A549 (cell line): ENCODE results near the gene SUPT7L. TPM values are rescaled to one million over a fixed set of nuclear protein-coding genes. Genes with fewer than 3 reads are reported as not detected.

Experiments
- ATAC-seq, 2 experiments: fragments of 200-7000 bp in 1 of 2; fragments of >200 bp in 1 of 2; cut with Nextera tagmentation in 1 of 2; cut with Tn5 transposase in 1 of 2; 3 replicates each; pipeline versions ENCODE4 v1.8.0 to v1.9.1; 2018 to 2020; ENCODE audit warnings: mild to moderate bottlenecking in 1 of 2, moderate library complexity in 1 of 2
- CTCF ChIA-PET: fragments of 300-600 bp; sonication (Branson Sonifier 250); formaldehyde crosslinking; extraction: SDS; loops from one replicate; lab custom pipeline; 2021; ENCODE audit warnings: antibody characterized with exemption, inconsistent platforms; lab: Yijun Ruan, JAX
- POLR2A ChIA-PET: fragments of 350-600 bp; formaldehyde crosslinking; extraction: SDS; loops from one replicate; lab custom pipeline; 2021; ENCODE audit warnings: antibody characterized with exemption, inconsistent platforms; lab: Yijun Ruan, JAX
- DNase-seq, 2 experiments: peaks; one replicate each; pipeline versions ENCODE4 v3.0.0 to v3.0.0-alpha.2; 2011 to 2016; ENCODE audit warnings: low read depth in 1 of 2, low spot score in 1 of 2
- FAIRE-seq: peaks from 2 replicates; lab custom pipeline; 2011; peaks lifted over from hg19 to GRCh38; lab: Jason Lieb, UNC
- H3K27ac ChIP-seq, 2 experiments: fragments of >200 bp; sonication (Bioruptor Twin); formaldehyde crosslinking; 3 replicates each; pipeline ENCODE4 v1.5.1; 2016 to 2017
- H3K4me1 ChIP-seq: fragments of >200 bp; sonication (Bioruptor Twin); formaldehyde crosslinking; 3 replicates; pipeline ENCODE4 v1.6.1; 2016
- H3K4me2 ChIP-seq: fragments of >200 bp; sonication (Bioruptor Twin); formaldehyde crosslinking; 3 replicates; pipeline ENCODE4 v1.6.1; 2016
- H3K4me3 ChIP-seq: fragments of >200 bp; sonication (Bioruptor Twin); formaldehyde crosslinking; 3 replicates; pipeline ENCODE4 v1.5.1; 2016
- H3K9me3 ChIP-seq: fragments of >200 bp; sonication (Bioruptor Twin); formaldehyde crosslinking; 3 replicates; pipeline ENCODE4 v1.6.1; 2016
- BHLHE40 ChIP-seq: IDR thresholded peaks from 2 replicates; pipeline ENCODE4 v1.6.1; 2012; ENCODE audit warnings: low read depth, low read length, inconsistent platforms
- CHD2 ChIP-seq: fragments of 150-350 bp; IDR thresholded peaks from 2 replicates; pipeline ENCODE4 v1.6.1; 2014; ENCODE audit warnings: low read length; ENCODE audit not compliant: partially characterized antibody
- CHD4 ChIP-seq: fragments of 200-600 bp; sonication (generic); IDR thresholded peaks from 2 replicates; pipeline ENCODE4 v1.6.1; 2016; ENCODE audit warnings: antibody characterized with exemption, mild to moderate bottlenecking, borderline replicate concordance
- EHF ChIP-seq: fragments of 250-450 bp; sonication (Bioruptor Pico); IDR thresholded peaks from 2 replicates; pipeline ENCODE4 v1.5.0; 2020; ENCODE audit warnings: mild to moderate bottlenecking
- ESRRA ChIP-seq: fragments of 150-350 bp; IDR thresholded peaks from 2 replicates; pipeline ENCODE4 v1.6.1; 2014; ENCODE audit warnings: mild to moderate bottlenecking, low read length, borderline replicate concordance
- FOSB ChIP-seq: fragments of 250-450 bp; sonication (Bioruptor Pico); IDR thresholded peaks from 2 replicates; pipeline ENCODE4 v1.5.0; 2020; ENCODE audit warnings: mild to moderate bottlenecking, moderate library complexity
- FOSL2 ChIP-seq, 2 experiments: fragments of 450-650 bp in 1 of 2; fragments of >200 bp in 1 of 2; sonication (Bioruptor Twin) in 1 of 2; formaldehyde crosslinking; IDR thresholded peaks; 2 replicates each; pipeline versions ENCODE4 v1.5.0 to v1.6.1; 2016 to 2020; ENCODE audit warnings: mild to moderate bottlenecking in 1 of 2, moderate library complexity in 1 of 2
- FOXS1 ChIP-seq: fragments of 250-450 bp; sonication (Bioruptor Pico); IDR thresholded peaks from 2 replicates; pipeline ENCODE4 v1.5.0; 2020; ENCODE audit warnings: mild to moderate bottlenecking, moderate library complexity
- HDAC2 ChIP-seq: fragments of 200-600 bp; sonication (generic); IDR thresholded peaks from 2 replicates; pipeline ENCODE4 v1.6.1; 2016
- JUNB ChIP-seq: fragments of >200 bp; sonication (Bioruptor Twin); formaldehyde crosslinking; IDR thresholded peaks from 2 replicates; pipeline ENCODE4 v1.6.1; 2016
- KDM1A ChIP-seq: fragments of 200-600 bp; sonication (generic); IDR thresholded peaks from 2 replicates; pipeline ENCODE4 v1.6.1; 2016; ENCODE audit warnings: low read depth, mild to moderate bottlenecking
- NPAS2 ChIP-seq: fragments of 250-450 bp; sonication (Bioruptor Pico); IDR thresholded peaks from 2 replicates; pipeline ENCODE4 v1.8.0; 2022; ENCODE audit warnings: mild to moderate bottlenecking, moderate library complexity, borderline replicate concordance
- RAD21 ChIP-seq, 2 experiments: fragments of >200 bp in 1 of 2; sonication (Bioruptor Twin) in 1 of 2; formaldehyde crosslinking in 1 of 2; IDR thresholded peaks in 1 of 2; conservative IDR thresholded peaks in 1 of 2; 2 replicates in 1 of 2; 3 replicates in 1 of 2; pipeline ENCODE4 v1.6.1; 2012 to 2018; ENCODE audit warnings: inconsistent platforms in 1 of 2
- RARB ChIP-seq: fragments of 250-450 bp; sonication (Bioruptor Pico); IDR thresholded peaks from 2 replicates; pipeline ENCODE4 v1.8.0; 2021; ENCODE audit warnings: mild to moderate bottlenecking, moderate library complexity
- RCOR1 ChIP-seq: fragments of 150-350 bp; IDR thresholded peaks from 2 replicates; pipeline ENCODE4 v1.6.1; 2014; ENCODE audit warnings: antibody characterized with exemption, low read length, low read depth
- TFCP2L1 ChIP-seq: fragments of 250-450 bp; sonication (Bioruptor Pico); IDR thresholded peaks from 2 replicates; pipeline ENCODE4 v1.5.0; 2021; ENCODE audit warnings: mild to moderate bottlenecking
- ZC3H11A ChIP-seq: fragments of 450-650 bp; IDR thresholded peaks from 2 replicates; pipeline ENCODE4 v1.6.1; 2014; ENCODE audit warnings: antibody characterized with exemption, mild to moderate bottlenecking
- ZFP36 ChIP-seq: fragments of 450-650 bp; IDR thresholded peaks from 2 replicates; pipeline ENCODE4 v1.6.1; 2014; ENCODE audit warnings: borderline replicate concordance; ENCODE audit not compliant: partially characterized antibody
- ZNF302 ChIP-seq: fragments of 250-450 bp; sonication (Bioruptor Pico); IDR thresholded peaks from 2 replicates; pipeline ENCODE4 v1.9.0; 2021; ENCODE audit warnings: inconsistent platforms, mild to moderate bottlenecking, moderate library complexity
- ZSCAN20 ChIP-seq: fragments of 250-450 bp; sonication (Bioruptor Pico); IDR thresholded peaks from 2 replicates; pipeline ENCODE4 v1.8.0; 2022; ENCODE audit warnings: mild to moderate bottlenecking, moderate library complexity
- WGBS: methylation state at CpG from one replicate; pipeline ENCODE4 v1.1.6; 2017; ENCODE audit errors: missing lambda C conversion rate; 5-methylcytosine and 5-hydroxymethylcytosine counted together
- polyA plus RNA-seq, 4 experiments: library from polyadenylated mRNA; depleted of rRNA in 3 of 4; stranded (reverse); fragments of >200 nt; fragmentation: RNase III in 1 of 4; extraction: RNeasy Plus Mini Kit Qiagen cat#74134 plus additional on column Dnase treatment in 1 of 4; gene quantifications; 2 replicates in 3 of 4; 3 replicates in 1 of 4; pipeline ENCODE4 v1.2.3, GENCODE V29; 2011 to 2017
- TF ChIP-seq, protein P1 (sequence below): fragments of >200 bp; sonication (Bioruptor Twin); formaldehyde crosslinking; IDR thresholded peaks from 2 replicates; pipeline ENCODE4 v1.6.1; 2016
- TF ChIP-seq, protein P2 (sequence below): IDR thresholded peaks from 2 replicates; pipeline ENCODE4 v1.6.1; 2012; ENCODE audit warnings: low read depth, borderline replicate concordance
- TF ChIP-seq, protein P3 (sequence below): fragments of 450-650 bp; IDR thresholded peaks from 2 replicates; pipeline ENCODE4 v1.6.1; 2014; ENCODE audit warnings: antibody characterized with exemption
- TF ChIP-seq, protein P4 (sequence below): fragments of >200 bp; sonication (Bioruptor Twin); formaldehyde crosslinking; IDR thresholded peaks from 3 replicates; pipeline ENCODE4 v1.6.1; 2016
- TF ChIP-seq, protein P5 (sequence below): fragments of 250-450 bp; sonication (Bioruptor Pico); IDR thresholded peaks from 2 replicates; pipeline ENCODE4 v1.5.0; 2020; ENCODE audit warnings: low read depth, mild to moderate bottlenecking, moderate library complexity
- TF ChIP-seq, protein P6 (sequence below): fragments of 150-350 bp; IDR thresholded peaks from 2 replicates; pipeline ENCODE4 v1.6.1; 2014; ENCODE audit warnings: low read depth, mild to moderate bottlenecking, low read length

SUPT7L gene
- polyA plus RNA-seq, 2 of the 4 experiments (the other 2 are of a cell fraction), result 39.5 to 67.0 TPM

DNA sequence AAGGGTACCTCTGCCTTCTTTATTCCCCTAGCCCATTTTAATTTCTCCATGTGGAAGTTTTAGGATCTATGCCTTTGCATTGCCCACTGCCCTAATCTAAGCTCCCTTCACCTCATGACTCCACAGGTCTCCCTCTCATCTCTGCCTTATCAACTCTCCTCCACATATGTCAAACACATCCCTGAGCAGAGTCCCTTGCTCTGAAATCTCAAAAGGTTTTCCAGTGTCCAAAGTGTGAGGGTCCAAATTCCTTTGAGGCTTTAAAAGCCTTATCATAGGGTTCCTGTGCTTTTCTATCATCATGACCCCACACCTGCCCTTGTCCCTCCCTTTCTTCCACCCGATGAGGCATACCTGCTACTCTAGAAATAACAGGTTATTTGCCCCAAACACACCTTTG is 38.9 kb upstream of the SUPT7L start:
- WGBS, result 68% methylated on average over 1 of the region's 1 CpG
- H3K27ac ChIP-seq, result peak overlapping the region; percentile 91 to 99; a peak in 5 of 6 replicates
- H3K4me3 ChIP-seq, result no peak overlapping the region
- H3K4me2 ChIP-seq, result no peak overlapping the region
- no peaks in the 10 kb centered on the region for H3K9me3 ChIP-seq
- no peak for FAIRE-seq
- ATAC-seq, result no peak
- DNase-seq, result no peak
- TF ChIP-seq CHD2, result no peak
- TF ChIP-seq, protein P1, sequence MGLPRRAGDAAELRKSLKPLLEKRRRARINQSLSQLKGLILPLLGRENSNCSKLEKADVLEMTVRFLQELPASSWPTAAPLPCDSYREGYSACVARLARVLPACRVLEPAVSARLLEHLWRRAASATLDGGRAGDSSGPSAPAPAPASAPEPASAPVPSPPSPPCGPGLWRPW, result no peak
- TF ChIP-seq BHLHE40, result no peak
- TF ChIP-seq RARB (CRISPR knock-in tag), result no peak
- TF ChIP-seq FOSB (CRISPR knock-in tag), result no peak
- TF ChIP-seq ZC3H11A, result no peak
- TF ChIP-seq ZNF302 (CRISPR knock-in tag), result no peak
- TF ChIP-seq FOSL2 (IDR thresholded peaks at IDR 0.05), result no peak
- no peak for TF ChIP-seq FOSL2 (CRISPR knock-in tag; IDR thresholded peaks at IDR 0.05)
- TF ChIP-seq CHD4, result no peak
- TF ChIP-seq, protein P2, sequence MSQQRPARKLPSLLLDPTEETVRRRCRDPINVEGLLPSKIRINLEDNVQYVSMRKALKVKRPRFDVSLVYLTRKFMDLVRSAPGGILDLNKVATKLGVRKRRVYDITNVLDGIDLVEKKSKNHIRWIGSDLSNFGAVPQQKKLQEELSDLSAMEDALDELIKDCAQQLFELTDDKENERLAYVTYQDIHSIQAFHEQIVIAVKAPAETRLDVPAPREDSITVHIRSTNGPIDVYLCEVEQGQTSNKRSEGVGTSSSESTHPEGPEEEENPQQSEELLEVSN, result no peak
- TF ChIP-seq NPAS2, result no peak
- TF ChIP-seq, protein P3, sequence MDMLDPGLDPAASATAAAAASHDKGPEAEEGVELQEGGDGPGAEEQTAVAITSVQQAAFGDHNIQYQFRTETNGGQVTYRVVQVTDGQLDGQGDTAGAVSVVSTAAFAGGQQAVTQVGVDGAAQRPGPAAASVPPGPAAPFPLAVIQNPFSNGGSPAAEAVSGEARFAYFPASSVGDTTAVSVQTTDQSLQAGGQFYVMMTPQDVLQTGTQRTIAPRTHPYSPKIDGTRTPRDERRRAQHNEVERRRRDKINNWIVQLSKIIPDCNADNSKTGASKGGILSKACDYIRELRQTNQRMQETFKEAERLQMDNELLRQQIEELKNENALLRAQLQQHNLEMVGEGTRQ, result no peak
- TF ChIP-seq, protein P4, sequence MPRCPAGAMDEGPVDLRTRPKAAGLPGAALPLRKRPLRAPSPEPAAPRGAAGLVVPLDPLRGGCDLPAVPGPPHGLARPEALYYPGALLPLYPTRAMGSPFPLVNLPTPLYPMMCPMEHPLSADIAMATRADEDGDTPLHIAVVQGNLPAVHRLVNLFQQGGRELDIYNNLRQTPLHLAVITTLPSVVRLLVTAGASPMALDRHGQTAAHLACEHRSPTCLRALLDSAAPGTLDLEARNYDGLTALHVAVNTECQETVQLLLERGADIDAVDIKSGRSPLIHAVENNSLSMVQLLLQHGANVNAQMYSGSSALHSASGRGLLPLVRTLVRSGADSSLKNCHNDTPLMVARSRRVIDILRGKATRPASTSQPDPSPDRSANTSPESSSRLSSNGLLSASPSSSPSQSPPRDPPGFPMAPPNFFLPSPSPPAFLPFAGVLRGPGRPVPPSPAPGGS, result no peak
- TF ChIP-seq RCOR1, result no peak
- TF ChIP-seq ESRRA, result no peak
- TF ChIP-seq, protein P5, sequence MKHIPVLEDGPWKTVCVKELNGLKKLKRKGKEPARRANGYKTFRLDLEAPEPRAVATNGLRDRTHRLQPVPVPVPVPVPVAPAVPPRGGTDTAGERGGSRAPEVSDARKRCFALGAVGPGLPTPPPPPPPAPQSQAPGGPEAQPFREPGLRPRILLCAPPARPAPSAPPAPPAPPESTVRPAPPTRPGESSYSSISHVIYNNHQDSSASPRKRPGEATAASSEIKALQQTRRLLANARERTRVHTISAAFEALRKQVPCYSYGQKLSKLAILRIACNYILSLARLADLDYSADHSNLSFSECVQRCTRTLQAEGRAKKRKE, result no peak
- TF ChIP-seq ZSCAN20 (CRISPR knock-in tag), result no peak
- TF ChIP-seq ZFP36, result no peak
- TF ChIP-seq TFCP2L1 (CRISPR knock-in tag), result no peak
- POLR2A ChIA-PET, result no interaction called here
- CTCF ChIA-PET, result interaction anchor here (0.6 to 7.7 kb wide), 2 partner anchors 20 to 751 kb away, joined by 3 to 167 read pairs; no protein-coding TSS in a partner anchor
- H3K4me1 ChIP-seq, result peaks cover 51% of the 10 kb centered on the region

DNA sequence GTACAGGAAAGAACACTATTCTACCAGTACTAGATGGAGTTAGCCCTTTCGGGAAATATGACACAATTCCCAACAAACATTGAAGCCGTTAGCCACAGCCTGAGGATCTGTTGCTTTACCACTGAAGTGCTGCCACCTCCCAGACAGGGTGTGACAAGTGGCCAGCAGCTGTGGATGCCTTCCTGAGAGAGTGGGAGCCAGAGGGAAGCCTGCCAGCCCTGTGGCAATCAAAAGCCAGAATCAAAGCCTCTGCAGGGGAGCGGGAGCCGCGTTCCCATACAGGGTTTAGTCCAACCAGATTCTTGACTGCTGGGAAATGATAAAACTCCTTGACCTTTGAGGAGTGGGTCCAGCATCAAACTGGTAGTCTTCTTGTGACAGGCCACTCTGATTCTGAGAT is 38.3 kb upstream of the SUPT7L start:
- Histone ChIP-seq H3K9me3 (no peaks in the 10 kb centered on the region), H3K4me1 (peaks cover 44% of the 10 kb centered on the region), H3K27ac (peak overlapping the region; percentile 91 to 99; a peak in 5 of 6 replicates), H3K4me3 (no peak overlapping the region), H3K4me2 (peak overlapping the region; percentile 3; the same call in 1 of the 3 replicates)
- CTCF ChIA-PET, result interaction anchor here (0.6 to 1.4 kb wide), 2 partner anchors 18 to 751 kb away, joined by 3 to 5 read pairs; no protein-coding TSS in a partner anchor
- DNase-seq (peak in 1 of 2 experiments; percentile 31), ATAC-seq (no peak), FAIRE-seq (no peak)
- POLR2A ChIA-PET, result no interaction called here
- 65% methylated on average over 5 of the region's 5 CpGs for WGBS
- TF ChIP-seq JUNB, result no peak
- TF ChIP-seq ZSCAN20 (CRISPR knock-in tag), result no peak
- TF ChIP-seq, protein P1, result no peak
- no peak for TF ChIP-seq FOXS1 (CRISPR knock-in tag)
- no peak for TF ChIP-seq HDAC2
- TF ChIP-seq RAD21 (conservative IDR thresholded peaks at IDR 0.05 in 1 of 2, IDR thresholded peaks at IDR 0.05 in 1 of 2), result no peak
- TF ChIP-seq, protein P6, sequence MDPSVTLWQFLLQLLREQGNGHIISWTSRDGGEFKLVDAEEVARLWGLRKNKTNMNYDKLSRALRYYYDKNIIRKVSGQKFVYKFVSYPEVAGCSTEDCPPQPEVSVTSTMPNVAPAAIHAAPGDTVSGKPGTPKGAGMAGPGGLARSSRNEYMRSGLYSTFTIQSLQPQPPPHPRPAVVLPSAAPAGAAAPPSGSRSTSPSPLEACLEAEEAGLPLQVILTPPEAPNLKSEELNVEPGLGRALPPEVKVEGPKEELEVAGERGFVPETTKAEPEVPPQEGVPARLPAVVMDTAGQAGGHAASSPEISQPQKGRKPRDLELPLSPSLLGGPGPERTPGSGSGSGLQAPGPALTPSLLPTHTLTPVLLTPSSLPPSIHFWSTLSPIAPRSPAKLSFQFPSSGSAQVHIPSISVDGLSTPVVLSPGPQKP, result no peak
- TF ChIP-seq ZC3H11A, result no peak
- no peak for TF ChIP-seq KDM1A
- TF ChIP-seq EHF (CRISPR knock-in tag), result no peak
